ENCODE results near the gene CHI3L1. TPM values are rescaled to one million over a fixed set of nuclear protein-coding genes. Genes with fewer than 3 reads are reported as not detected.

CHI3L1 gene
- 0.54 and 23.8 TPM in 2 replicates for total RNA-seq

GRCh38 chr1:203186446-203187303 is at the start of gene CHI3L1:
TSS of gene CHI3L1 (minus strand) at chr1:203186704. CDS start at chr1:203186623, 81 bp downstream.

GRCh38 chr1:203229471-203230135 is 43.1 kb upstream of the CHI3L1 start, which contains the start of gene CHIT1:
TSS of gene CHIT1 (minus strand) at chr1:203229673. CDS start at chr1:203229636, 37 bp downstream.

GRCh38 chr1:203175237-203175826 is 11.2 kb downstream of the CHI3L1 start, which contains the start of gene MYBPH:
TSS of gene MYBPH (minus strand) at chr1:203175826. CDS start at chr1:203175755, 71 bp downstream.

Other genes with a start within 250 kb of the CHI3L1 start
- 91.0 and 106 TPM in 2 replicates for gene ADIPOR1, start 228.4 kb downstream of the CHI3L1 start, total RNA-seq
- gene CYB5R1, start 219.4 kb downstream of the CHI3L1 start, total RNA-seq, result 41.7 and 45.0 TPM in 2 replicates
- 54.9 and 70.0 TPM in 2 replicates for gene TMEM183A, start 179.3 kb downstream of the CHI3L1 start, total RNA-seq
- 10.2 and 24.6 TPM in 2 replicates for gene PPFIA4, start 160.2 kb downstream of the CHI3L1 start, total RNA-seq
- gene MYOG, start 100.7 kb downstream of the CHI3L1 start, total RNA-seq, result not detected in 2 replicates
- gene ADORA1, start 59.0 kb downstream of the CHI3L1 start, total RNA-seq, result not detected in 2 replicates
- gene MYBPH, start 10.9 kb downstream of the CHI3L1 start, total RNA-seq, result not detected in 2 replicates
- gene CHIT1, start 43.0 kb upstream of the CHI3L1 start, total RNA-seq, result not detected in 2 replicates
- gene BTG2, start 118.8 kb upstream of the CHI3L1 start, total RNA-seq, result 22.7 and 24.4 TPM in 2 replicates
- gene FMOD, start 164.4 kb upstream of the CHI3L1 start, total RNA-seq, result 16.1 and 39.9 TPM in 2 replicates

All from cardiac atrium fibroblast (primary cell).